Sigmoid colon (tissue), 7 donors: ENCODE data around the gene EPM2AIP1. TPM values are rescaled to one million over a fixed set of nuclear protein-coding genes. Genes with fewer than 3 reads are reported as not detected.

Source experiments
- DNase-seq: peaks from one replicate; pipeline ENCODE4 v3.0.0-alpha.2; 2019
- H3K27ac ChIP-seq, 4 donors: fragments of 200-600 bp; sonication (generic); one replicate each; pipeline ENCODE4 v1.5.1; 2016 to 2019; ENCODE audit warnings: mild to moderate bottlenecking in 1 of 4
- H3K27me3 ChIP-seq, 3 donors: fragments of 200-600 bp; sonication (generic); one replicate each; pipeline ENCODE4 v1.5.1; 2019; ENCODE audit warnings: mild to moderate bottlenecking in 1 of 3
- H3K36me3 ChIP-seq, 4 donors: fragments of 200-600 bp; sonication (generic); one replicate each; pipeline ENCODE4 v1.5.1; 2016 to 2019
- H3K4me1 ChIP-seq, 4 donors: fragments of 200-600 bp; sonication (generic); one replicate each; pipeline ENCODE4 v1.5.1; 2017 to 2019
- H3K4me3 ChIP-seq, 4 donors: fragments of 200-600 bp; sonication (generic); one replicate each; pipeline ENCODE4 v1.5.1; 2017 to 2019; ENCODE audit warnings: mild to moderate bottlenecking in 2 of 4, moderate library complexity in 1 of 4
- H3K9me3 ChIP-seq, 4 donors: fragments of 200-600 bp in 3 of 4; sonication (generic) in 3 of 4; one replicate each; pipeline versions ENCODE4 v1.5.1 to v1.6.1; 2013 to 2019
- CTCF ChIP-seq, 4 experiments: fragments of 450-650 bp in 3 of 4; fragments of 200-600 bp in 1 of 4; IDR thresholded peaks; one replicate each; pipeline ENCODE4 v1.5.1; 2016 to 2019; ENCODE audit warnings: antibody characterized with exemption in 4 of 4, mild to moderate bottlenecking in 3 of 4, moderate library complexity in 2 of 4
- EP300 ChIP-seq, 4 donors: sonication (generic); formaldehyde crosslinking; IDR thresholded peaks; one replicate each; pipeline ENCODE4 v1.6.1; 2017; ENCODE audit warnings: antibody characterized with exemption in 4 of 4
- POLR2A ChIP-seq, 2 donors: fragments of 450-650 bp; IDR thresholded peaks; one replicate each; pipeline ENCODE4 v1.6.1; 2016; ENCODE audit warnings: antibody characterized with exemption in 2 of 2, mild to moderate bottlenecking in 2 of 2, moderate library complexity in 2 of 2
- POLR2AphosphoS5 ChIP-seq, 4 donors: sonication (generic); formaldehyde crosslinking; IDR thresholded peaks; one replicate each; pipeline ENCODE4 v1.6.1; 2017; ENCODE audit warnings: antibody characterized with exemption in 4 of 4
- WGBS, 2 donors: extraction: QIAGEN DNeasy Blood & Tissue Kit; methylation state at CpG; one replicate each; pipeline ENCODE4 v1.1.7; 2013; 5-methylcytosine and 5-hydroxymethylcytosine counted together
- intact Hi-C: fragments of 100-400 bp; cut with DNase I; formaldehyde crosslinking; loops from one replicate; pipeline ENCODE4 v1.15.1; 2023
- polyA plus RNA-seq, 3 donors: library from polyadenylated mRNA; stranded (reverse); fragments of 200-250 nt; gene quantifications; one replicate each; pipeline ENCODE4 v1.2.3, GENCODE V29; 2013
- total RNA-seq, 4 donors: library from RNA; depleted of rRNA; stranded (reverse); fragments of >200 nt; gene quantifications; one replicate each; pipeline ENCODE4 v1.1.0, GENCODE V29; 2016
- donor health status: healthy with polysubstance abuse.
- donor health status: Bipolar disorder and iron deficiency.
- donor health status: healthy.

EPM2AIP1 gene
- total and polyA plus RNA-seq, 7 donors: 1.2 to 18.9 (median 11.8) TPM

- intact Hi-C loops: no loop called here
- 94 to 98% methylated on average over 3 of the region's 3 CpGs for WGBS, 2 donors
- no peak for DNase-seq
- H3K9me3 ChIP-seq: peaks cover 0 to 6% (median 0%) of the 10 kb centered on the region in 4 donors
- no peak overlapping the region for H3K27ac ChIP-seq
- no peak overlapping the region for H3K4me3 ChIP-seq
- peaks cover 0 to 63% (median 29%) of the 10 kb centered on the region in 4 donors for H3K36me3 ChIP-seq
- H3K4me1 ChIP-seq: peaks cover 0 to 18% (median 17%) of the 10 kb centered on the region in 4 donors
- no peaks in the 10 kb centered on the region for H3K27me3 ChIP-seq
- TF ChIP-seq CTCF (IDR thresholded peaks at IDR 0.05) (no peak), POLR2A (IDR thresholded peaks at IDR 0.05) (no peak), POLR2AphosphoS5 (IDR thresholded peaks at IDR 0.05) (no peak), EP300 (IDR thresholded peaks at IDR 0.05) (no peak)
Observed at GRCh38 chr3:37037352-37037751, 44.4 kb upstream of the EPM2AIP1 start.

- Histone ChIP-seq H3K27me3 (no peaks in the 10 kb centered on the region), H3K36me3 (peaks cover 0 to 76% (median 19%) of the 10 kb centered on the region in 4 donors), H3K4me1 (peaks cover 0 to 28% (median 10%) of the 10 kb centered on the region in 4 donors), H3K4me3 (no peak overlapping the region), H3K27ac (peak overlapping the region; percentile 44 to 62 (median 54)), H3K9me3 (peaks cover 0 to 6% (median 0%) of the 10 kb centered on the region in 4 donors)
- DNase-seq: peak; percentile 78
- WGBS, 2 donors: 87 to 95% methylated on average over 10 of the region's 10 CpGs
- no peak for TF ChIP-seq CTCF (IDR thresholded peaks at IDR 0.05)
- no peak for TF ChIP-seq EP300 (IDR thresholded peaks at IDR 0.05)
- TF ChIP-seq POLR2AphosphoS5 (IDR thresholded peaks at IDR 0.05): peak in 2 of 4 donors; percentile 17 to 23
- intact Hi-C loops: no loop called here
Observed at GRCh38 chr3:37032961-37033360, 40.0 kb upstream of the EPM2AIP1 start.

- 89 to 95% methylated on average over 7 of the region's 7 CpGs for WGBS, 2 donors
- H3K4me1 ChIP-seq: peaks cover 0 to 28% (median 10%) of the 10 kb centered on the region in 4 donors
- H3K36me3 ChIP-seq: peaks cover 0 to 78% (median 19%) of the 10 kb centered on the region in 4 donors
- peak in 3 of 4 donors; percentile 7 to 52 (median 35) for TF ChIP-seq POLR2AphosphoS5 (IDR thresholded peaks at IDR 0.05)
- no peak for TF ChIP-seq CTCF (IDR thresholded peaks at IDR 0.05)
- TF ChIP-seq EP300 (IDR thresholded peaks at IDR 0.05): no peak
- H3K9me3 ChIP-seq: peaks cover 0 to 3% (median 0%) of the 10 kb centered on the region in 4 donors
- no peaks in the 10 kb centered on the region for H3K27me3 ChIP-seq
- H3K27ac ChIP-seq: peak overlapping the region; percentile 34 to 65 (median 61)
- peak; percentile 76 for DNase-seq
- intact Hi-C loops: no loop called here
- no peak overlapping the region for H3K4me3 ChIP-seq
Observed at GRCh38 chr3:37031096-37031682, 38.3 kb upstream of the EPM2AIP1 start.

- no peak overlapping the region for H3K4me3 ChIP-seq
- H3K36me3 ChIP-seq: peaks cover 0 to 78% (median 18%) of the 10 kb centered on the region in 4 donors
- H3K27me3 ChIP-seq: no peaks in the 10 kb centered on the region
- no peak for TF ChIP-seq POLR2A (IDR thresholded peaks at IDR 0.05)
- no peak for TF ChIP-seq POLR2AphosphoS5 (IDR thresholded peaks at IDR 0.05)
- TF ChIP-seq EP300 (IDR thresholded peaks at IDR 0.05): no peak
- TF ChIP-seq CTCF (IDR thresholded peaks at IDR 0.05): no peak
- 59 to 80% methylated on average over 3 of the region's 3 CpGs for WGBS, 2 donors
- intact Hi-C loops: no loop called here
- no peaks in the 10 kb centered on the region for H3K9me3 ChIP-seq
- H3K4me1 ChIP-seq: peaks cover 0 to 28% (median 10%) of the 10 kb centered on the region in 4 donors
- no peak for DNase-seq
- H3K27ac ChIP-seq: peak overlapping the region; percentile 29 to 65 (median 61)
Observed at GRCh38 chr3:37030588-37030987, 37.7 kb upstream of the EPM2AIP1 start.
